Gastroesophageal sphincter (tissue), 3 donors: ENCODE results near the gene ITIH5.

Source experiments
- CTCF ChIP-seq, 4 experiments: fragments of 200-600 bp in 2 of 4; fragments of 450-650 bp in 2 of 4; sonication (generic) in 1 of 4; IDR thresholded peaks; one replicate each; pipeline ENCODE4 v1.5.1; 2017 to 2019; ENCODE audit warnings: antibody characterized with exemption in 4 of 4, mild to moderate bottlenecking in 2 of 4, moderate library complexity in 2 of 4
- EP300 ChIP-seq: sonication (generic); formaldehyde crosslinking; IDR thresholded peaks from one replicate; pipeline ENCODE4 v1.6.1; 2017; ENCODE audit warnings: antibody characterized with exemption, mild to moderate bottlenecking
- POLR2A ChIP-seq, 2 donors: fragments of 450-650 bp; IDR thresholded peaks; one replicate each; pipeline ENCODE4 v1.6.1; 2017; ENCODE audit warnings: antibody characterized with exemption in 2 of 2, mild to moderate bottlenecking in 2 of 2, moderate library complexity in 1 of 2

- TF ChIP-seq EP300 (no peak), CTCF (IDR thresholded peaks at IDR 0.05) (no peak), POLR2A (IDR thresholded peaks at IDR 0.05) (no peak)
Observed at GRCh38 chr10:7583626-7584025, 83.1 kb downstream of the ITIH5 start.
